ENCODE results near the gene ADGRG3. TPM values are rescaled to one million over a fixed set of nuclear protein-coding genes. Genes with fewer than 3 reads are reported as not detected.

The ADGRG3 gene
- total and polyA plus RNA-seq, 2 of the 13 experiments (the other 11 are each of a cell fraction or from before 2014, with no cell fraction given), result 2.7 to 11.8 TPM

- TF ChIP-seq CSRNP1 (CRISPR knock-in tag; IDR thresholded peaks at IDR 0.05), result 0 out of 2 replicates have a peak, but pooled peaks have one; percentile 29
- TF ChIP-seq ZNF691 (CRISPR knock-in tag; IDR thresholded peaks at IDR 0.05; ENCODE audit: borderline replicate concordance, low read depth), result no peak
- peak; percentile 76 for TF ChIP-seq SAP130 (CRISPR knock-in tag; IDR thresholded peaks at IDR 0.05; ENCODE audit: low read depth)
- TF ChIP-seq RAD51 (IDR thresholded peaks at IDR 0.05; ENCODE audit: borderline replicate concordance), result 0 out of 2 replicates have a peak, but pooled peaks have one; percentile 12
- TF ChIP-seq U2AF2 (IDR thresholded peaks at IDR 0.05; ENCODE audit: low read depth, low read length), result no peak
- no peak for TF ChIP-seq BRD4 (CRISPR knock-in tag; IDR thresholded peaks at IDR 0.05)
- TF ChIP-seq ZNF879 (CRISPR knock-in tag; IDR thresholded peaks at IDR 0.05), result no peak
Measured at GRCh38 chr16:57735755-57736418, 67.8 kb downstream of the ADGRG3 start, which contains the start of gene KATNB1 (continued).

Data from HepG2 (cell line).